ENCODE measurements around the gene CAPG.

The CAPG gene

DNA sequence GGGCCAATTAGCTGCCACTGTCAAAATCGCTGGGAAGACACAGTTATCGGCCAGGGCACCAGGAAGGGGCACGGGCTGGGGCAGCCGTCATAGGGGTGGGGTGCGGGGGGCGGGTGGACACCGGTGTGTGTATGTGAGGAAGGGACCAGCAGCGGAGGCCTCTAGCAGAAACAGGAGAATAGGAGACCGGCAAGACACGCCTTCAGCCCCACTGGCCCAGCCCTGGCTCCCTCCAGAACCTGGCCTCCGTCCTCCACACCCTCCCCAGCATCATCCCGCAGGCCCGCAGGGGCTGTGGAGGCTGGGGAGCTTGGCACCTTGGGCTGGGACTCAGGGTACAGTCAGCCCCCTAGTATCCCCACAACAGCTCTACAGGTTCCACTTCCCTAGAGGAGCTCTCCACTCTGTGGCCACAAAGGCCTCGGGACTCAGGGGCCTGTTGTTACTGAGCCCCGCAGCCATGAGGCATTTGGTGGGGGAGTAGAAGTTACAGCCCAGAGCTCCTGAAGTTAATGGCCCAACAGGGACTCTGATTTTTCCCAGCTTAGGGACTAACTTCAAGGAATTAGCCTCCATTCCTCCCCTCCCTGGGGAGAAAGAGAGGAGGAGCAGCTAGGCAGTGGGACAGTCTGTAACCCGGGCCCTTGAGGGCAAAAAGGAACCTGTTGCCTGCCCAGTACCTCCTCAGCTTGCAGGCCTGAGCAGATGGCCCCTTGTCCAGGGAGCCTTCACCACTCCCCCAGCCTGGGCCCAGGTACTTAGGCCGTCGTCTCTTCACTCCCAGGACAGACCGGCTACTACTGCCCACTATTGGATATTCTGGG lies 28.2 kb upstream of the CAPG start:
- no peak for DNase-seq

DNA sequence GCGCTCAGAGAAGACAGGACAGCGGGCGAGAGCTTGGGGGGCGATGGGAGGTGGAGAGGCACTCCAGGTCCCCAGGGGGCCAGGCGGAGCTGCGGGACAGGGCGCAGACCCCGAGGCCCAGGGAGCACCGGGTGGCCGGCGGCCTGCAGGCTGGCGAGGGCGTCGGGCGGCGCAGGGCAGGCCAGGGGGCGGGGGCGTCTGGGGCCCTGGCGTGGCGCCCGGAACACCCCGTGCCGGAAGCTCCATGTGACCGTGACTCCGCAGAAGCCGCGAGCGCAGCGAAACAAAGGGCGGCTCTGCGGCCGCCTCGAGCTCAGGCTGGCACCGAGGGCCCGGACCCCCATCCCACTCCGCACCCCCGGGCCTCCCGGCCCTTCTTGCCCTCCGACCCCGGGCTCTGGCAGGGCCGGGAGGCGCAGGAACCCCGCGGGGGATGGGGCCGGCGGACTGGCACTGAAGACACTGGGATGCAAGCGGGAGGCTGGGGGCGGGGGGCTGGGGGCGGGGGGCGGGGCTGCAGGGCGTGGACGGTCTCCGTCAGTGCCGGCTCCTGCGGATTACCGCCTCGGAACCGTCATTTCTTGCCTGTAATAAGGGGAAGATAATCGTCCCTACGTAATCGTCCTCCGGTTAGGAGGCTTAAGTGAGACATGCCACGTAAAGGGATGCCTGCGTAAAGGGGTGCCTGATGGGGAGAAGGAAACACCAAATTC lies 27.5 kb upstream of the CAPG start:
- DNase-seq, result peak; percentile 47

DNA sequence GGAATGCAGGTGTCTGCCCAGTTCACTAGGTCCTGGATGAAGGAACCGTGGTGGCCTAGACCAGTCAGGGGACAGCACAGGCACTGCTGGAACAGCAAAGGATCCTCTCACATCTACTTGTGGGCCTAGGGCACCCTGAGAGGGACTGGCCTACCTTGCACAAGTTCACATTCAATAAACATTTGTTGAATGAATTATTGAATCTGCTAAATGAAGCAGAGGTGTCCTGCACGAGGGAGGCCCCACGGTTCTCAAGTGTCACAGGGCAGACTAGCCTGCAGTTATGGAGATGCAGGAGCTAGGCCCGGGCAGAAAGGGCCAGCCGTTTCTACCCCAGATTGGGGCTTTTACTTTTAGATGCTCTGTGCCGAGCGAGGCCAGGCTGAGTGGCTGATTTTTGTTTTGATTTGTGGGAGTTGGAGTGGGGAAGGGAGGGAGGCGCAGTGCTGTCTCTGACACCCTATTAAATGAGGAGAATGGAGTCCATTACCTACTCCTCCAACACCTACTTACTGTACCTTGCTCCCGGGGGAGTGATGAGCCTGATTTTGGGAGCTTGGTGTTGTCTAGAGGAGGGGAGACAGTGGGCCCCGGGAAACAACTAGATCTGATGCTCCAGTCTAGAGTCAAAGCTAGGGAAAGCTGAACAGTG lies 26.8 kb upstream of the CAPG start:
- no peak for DNase-seq

DNA sequence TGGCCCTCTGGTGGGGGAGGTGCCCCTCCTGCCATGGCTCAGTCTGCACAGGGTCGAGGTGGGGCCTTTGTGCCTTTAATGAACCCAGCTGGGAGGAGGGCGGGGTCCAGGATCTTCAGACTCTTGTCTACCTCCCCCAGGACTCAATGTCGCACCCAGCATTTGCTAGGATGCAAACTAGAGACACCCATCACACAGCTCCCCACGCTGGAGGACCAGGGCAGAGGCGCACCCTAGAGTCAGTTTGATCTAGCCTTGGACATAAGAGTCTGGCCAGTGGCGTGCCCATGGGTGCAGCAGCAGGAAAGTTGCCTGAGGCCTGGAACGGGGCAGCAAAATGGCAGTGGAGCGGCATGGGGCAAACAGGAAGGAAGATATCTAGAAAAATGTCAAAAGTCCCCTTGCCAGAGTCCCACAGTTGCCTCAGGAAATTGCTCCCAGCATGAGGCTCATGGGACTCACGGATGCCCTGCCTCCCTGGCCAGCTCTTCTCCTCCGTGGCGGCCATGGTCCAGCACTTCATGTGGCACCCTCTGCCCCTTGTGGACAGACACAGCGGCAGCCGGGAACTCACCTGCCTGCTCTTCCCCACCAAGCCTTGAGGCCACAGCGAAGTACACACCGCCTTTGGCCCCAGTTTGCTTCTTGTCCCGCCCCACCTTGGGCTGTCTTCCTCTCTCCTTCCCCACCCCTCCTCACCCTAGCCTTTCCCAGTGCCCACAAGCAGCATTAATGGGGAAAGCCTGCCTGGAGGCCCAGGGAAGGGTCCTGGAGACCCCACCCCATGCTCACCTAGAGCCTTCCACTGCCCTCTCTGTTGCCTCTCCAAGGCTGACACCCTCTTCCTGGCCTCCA lies 26.0 kb upstream of the CAPG start:
- no peak for DNase-seq

DNA sequence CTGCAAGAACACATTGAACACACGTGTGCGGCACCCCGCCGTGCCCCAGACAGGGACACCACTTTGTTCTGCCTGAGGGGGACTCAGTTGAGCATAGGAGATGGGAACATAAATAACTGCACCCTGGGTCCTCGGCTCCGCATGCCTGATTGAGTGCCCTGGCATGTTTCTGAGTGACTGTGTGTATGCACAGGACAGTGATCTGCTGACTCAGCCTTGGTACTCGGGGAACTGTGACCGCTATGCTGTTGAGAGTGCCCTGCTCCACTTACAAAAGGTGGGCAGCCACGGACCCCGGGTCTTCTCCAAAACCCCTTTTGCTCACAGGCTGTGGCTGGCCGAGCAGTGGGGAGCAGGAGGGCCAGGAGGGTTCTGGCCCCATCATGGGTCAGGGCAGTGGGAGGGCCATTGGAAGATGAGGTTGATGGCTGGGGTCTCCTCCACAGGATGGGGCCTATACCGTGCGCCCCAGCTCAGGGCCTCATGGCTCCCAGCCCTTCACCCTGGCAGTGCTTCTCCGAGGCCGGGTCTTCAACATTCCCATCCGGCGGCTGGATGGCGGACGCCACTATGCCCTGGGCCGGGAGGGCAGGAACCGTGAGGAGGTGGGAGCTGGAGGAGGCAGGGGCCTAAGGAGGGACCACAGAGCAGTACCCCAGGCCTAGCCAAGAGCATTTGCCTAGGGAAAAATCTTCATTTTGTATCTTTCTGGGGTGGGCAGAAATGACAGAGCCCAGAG lies 25.2 kb upstream of the CAPG start:
- DNase-seq, result no peak

DNA sequence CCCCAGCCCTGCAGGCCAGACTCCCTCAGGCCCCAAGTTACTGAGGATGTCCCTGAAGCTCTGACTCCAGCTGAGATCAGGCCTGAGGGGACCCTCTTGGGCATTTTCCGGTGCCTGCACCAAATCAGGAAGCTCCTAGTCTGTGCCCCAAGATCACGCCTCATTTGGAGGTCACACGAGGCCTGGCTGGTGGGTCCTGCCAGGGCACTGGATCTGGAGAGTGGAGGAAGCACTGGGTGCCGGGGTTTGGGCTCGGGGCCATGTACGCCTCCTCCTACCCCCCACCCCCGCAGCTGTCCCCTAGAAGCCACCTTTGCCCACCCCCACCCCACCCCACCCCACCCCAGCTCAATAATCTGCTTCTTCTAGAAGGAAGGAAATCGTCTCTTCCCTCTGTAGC lies 24.5 kb upstream of the CAPG start:
- DNase-seq, result no peak

DNA sequence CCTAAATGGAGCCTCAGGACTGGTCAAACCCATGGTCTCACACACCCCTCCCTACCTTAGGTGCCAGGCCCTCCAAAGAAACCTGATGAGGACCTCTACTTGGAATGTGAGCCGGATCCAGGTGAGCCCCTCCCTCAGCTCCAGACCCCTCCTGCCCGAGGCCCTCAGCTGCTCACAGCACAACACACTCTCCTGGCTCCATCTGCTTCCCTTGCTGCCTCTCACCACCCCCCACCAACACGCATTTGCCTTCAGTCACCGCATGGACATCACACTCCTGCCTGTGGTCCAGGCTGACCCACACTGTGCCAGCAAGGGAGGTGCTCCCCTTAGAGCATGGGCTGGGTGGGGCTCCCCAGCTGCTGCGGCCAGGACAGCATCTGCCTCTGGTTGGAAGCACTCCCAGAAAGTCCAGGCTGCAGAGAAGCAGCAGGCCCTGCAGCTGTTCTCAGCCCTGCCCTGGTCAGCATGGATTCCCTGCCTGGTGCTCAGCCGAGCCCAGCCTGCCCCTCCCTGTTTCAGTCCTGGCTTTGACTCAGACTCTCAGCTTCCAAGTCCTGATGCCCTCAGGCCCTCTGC lies 23.4 kb upstream of the CAPG start:
- DNase-seq, result no peak

DNA sequence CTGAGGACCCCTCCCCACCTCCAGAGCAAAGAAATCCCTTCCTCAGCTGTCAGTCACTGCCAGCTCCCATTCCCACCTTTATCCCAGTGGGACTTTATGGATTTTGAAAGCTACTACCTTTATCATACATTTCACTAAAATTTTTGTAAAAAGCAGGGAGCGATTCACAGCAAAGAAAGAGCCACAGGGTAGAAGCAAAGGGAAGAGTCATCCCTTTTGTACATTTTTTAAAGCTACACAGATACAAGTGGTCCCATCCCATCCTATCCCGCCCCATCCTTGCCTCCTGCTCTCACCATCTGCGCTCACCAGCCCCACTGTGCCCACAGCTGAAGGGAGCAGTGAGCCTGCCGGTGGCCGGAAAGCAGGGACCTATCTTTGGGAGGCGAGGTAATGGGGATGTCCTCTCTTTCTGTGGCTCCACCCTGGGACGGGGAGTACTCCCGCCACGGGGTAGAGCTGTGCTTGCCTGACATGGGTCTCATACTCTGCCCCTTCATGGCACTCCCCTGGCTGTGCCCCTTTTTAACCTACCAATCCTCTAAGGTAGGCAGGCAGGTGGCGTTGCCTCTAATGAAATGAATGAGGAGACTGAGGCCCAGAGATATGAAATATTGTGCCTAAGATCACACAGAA lies 21.5 kb upstream of the CAPG start:
- no peak for DNase-seq

DNA sequence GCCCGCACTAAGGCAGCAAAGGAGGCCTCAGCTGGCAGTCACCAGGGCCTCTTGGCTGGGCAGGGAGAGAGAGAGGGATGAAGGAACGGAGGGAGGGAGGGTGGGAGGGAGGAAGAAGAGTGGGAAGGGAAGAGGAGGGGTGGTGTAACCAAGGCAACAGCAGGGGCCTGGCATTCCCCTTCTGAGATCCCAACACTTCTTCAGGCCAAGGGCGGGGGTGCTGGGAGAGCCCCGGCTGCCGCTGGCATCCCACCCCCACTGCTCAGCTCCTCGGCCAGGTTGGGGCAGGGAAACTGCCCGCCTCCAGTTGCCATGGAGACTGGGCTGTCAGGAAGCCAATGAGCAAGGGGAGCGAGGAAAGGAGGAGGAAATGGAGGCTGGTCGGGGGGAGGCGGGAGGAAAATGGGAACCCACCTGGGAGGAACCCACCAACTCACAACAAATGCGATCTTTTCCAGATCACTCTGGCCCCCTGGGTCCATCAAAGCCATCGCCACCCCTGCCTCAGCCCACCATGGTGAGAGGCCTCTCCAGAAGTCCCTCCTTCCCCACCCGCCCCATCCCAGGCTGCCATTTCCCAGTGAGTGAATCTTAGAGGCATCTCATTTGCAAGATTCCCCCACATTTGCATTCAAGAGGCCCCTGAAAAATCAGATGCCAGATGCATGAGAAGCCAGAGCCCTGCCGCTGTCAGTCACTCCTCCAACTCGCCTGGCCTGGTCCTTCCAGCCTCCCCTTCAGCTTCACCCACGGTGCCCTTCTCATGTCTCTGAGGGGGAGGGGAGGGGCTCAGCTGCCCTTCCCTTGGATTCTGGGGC lies 20.8 kb upstream of the CAPG start:
- DNase-seq, result no peak

DNA sequence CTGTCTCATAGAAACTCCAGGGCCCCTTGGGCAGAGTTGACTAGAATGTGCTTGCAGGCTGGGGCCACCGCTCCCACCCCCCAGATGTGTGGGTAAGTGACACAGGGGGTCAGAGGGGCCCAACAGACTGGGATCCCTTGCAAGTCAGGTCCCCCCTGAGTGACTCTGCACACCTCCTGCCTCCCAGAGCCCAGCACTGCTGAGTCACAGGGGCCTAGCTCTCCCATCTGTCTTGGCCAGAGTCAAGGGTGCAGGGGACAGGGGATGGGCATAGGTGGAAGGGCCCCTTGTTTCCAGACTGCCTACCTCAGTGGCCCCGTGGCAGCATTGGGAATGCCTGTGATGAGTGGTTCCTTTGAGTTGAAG lies 19.7 kb upstream of the CAPG start:
- no peak for DNase-seq

DNA sequence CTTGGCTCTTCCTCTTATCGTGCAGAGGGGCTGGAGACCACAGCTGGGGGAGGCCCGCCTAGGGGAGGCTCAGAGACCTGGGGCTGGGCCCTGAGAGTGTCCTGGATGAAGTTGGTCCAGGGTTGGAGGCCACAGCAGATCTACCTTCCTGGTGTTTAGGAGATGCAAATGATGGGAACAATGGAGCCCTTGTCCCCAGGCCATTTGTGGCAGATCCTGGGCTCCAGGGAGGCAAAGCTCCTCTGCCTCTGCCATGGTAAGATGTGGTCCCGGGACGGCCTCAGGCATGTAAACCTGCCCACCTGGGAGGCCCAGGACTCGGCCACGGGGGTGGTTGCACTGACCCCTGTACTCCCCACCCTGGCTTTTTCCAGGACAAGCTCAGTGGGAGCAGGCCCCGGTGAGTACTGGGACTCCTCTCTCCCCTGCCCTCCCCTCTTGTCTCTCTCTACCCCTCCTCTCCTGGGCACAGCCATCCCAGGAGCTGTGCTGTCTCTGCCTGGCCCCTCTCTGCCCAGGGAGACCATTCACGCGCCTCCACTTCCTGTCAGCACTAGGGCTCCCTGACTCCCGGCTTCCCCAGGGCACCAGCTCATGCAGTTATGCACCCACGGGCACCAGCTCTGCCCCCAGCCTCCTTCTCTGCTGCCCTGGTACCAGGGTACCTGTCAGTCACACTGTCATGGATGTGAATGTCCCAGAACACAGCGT lies 19.2 kb upstream of the CAPG start:
- no peak for DNase-seq

DNA sequence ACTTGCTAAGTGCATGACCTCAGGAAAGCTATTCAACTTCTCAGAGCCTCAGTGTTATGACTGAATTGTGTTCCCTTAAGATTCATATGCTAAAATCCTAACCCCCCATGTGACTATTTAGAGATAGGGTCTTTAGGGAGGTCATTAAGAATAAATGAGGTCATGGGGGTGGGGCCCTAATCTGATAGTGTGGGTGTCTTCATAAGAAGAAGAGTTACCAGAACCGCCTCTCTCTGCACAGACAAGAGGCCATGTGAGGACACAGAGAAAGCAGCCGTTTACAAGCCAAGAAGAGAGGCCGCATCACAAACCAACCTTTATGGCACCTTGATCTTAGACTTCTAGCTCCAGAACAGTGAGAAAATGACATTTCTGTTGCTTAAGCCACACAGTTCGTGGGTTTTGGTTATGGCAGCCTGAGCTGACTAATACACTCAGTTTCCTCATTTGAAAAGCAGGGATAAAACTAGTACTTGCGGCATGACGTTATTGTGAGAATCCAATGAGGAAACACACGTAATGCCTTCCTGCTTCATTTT lies 18.2 kb upstream of the CAPG start:
- DNase-seq, result no peak

DNA sequence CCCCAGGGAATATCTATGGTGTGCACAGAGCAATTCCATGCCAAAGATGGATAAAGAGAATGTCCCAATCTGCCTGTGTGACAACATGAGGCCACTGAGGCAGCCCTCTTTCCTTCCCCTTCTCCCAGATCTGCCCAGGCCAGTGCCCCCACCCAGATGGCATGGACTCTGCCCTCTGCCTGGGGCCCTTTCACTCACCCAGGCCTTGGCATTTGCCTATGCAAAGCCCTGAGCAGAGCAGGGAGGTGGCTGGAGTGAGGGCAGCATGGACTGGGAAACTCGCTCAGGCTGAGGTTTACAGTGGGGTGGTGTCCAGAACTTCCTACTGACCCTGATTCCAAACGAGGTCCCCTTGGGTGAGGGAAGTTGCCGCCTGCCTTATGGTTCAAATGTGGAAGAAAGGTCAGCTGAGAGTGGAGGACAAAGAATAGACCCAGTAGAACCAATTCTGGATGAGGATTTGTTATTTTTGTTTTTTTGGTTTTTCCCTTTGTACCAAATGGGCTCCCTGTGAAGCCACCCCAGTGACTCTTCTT lies 17.2 kb upstream of the CAPG start:
- no peak for DNase-seq

DNA sequence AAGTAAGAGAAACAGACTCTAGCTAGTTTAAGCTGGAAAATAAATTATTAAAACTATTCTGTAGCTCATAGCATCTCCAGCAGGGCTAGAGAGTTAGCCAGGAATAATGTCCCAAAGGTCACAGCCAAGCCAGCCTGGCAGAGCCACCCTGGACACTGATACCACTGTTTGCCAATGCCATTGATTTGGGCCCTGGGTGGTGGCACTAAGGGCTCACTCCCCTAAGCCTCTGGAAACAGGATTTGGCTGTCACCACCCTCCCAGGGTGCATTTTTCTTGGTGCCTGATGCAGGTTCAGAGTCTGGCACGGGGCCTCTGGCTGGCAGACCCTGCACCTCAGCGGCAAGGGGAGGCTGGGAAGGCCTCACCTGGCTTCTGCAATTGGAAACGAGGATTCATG lies 15.4 kb upstream of the CAPG start:
- DNase-seq, result no peak

DNA sequence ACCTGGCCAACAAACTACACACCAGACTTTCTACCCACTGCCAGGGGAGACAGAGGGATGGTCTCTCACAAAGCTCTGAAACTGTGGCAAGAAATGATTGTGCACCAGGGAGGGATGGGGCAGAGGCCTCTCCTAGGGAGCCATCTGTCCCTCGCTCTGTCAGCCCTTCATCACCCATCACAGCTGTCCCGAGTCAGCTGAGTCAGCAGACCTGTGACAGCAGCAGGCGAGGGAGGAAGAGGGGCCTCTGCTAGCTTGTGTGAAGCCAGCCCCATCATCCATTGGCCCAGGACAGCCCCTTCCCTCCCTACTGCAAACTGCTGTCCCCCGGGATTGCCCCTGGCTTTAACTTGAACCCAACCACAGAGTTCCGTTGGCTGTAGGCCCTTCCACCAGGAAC lies 13.4 kb upstream of the CAPG start:
- no peak for DNase-seq

DNA sequence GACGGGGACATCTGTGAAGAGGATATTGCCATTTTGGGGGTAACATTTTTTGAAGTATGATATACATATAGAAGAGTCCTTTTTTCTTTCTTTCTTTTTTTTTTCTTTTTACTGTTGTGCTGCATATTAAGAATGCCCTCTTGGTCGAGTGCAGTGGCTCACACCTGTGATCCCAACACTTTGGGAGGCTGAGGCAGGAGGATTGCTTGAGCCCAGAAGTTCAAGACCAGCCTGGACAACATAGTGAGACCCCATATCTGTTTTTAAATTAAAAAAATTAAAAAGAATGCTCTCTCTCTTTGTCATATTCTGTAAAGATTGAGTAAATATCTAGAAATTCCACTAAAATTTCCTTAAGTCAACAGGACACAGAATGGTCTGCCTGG lies 11.9 kb upstream of the CAPG start:
- no peak for DNase-seq

DNA sequence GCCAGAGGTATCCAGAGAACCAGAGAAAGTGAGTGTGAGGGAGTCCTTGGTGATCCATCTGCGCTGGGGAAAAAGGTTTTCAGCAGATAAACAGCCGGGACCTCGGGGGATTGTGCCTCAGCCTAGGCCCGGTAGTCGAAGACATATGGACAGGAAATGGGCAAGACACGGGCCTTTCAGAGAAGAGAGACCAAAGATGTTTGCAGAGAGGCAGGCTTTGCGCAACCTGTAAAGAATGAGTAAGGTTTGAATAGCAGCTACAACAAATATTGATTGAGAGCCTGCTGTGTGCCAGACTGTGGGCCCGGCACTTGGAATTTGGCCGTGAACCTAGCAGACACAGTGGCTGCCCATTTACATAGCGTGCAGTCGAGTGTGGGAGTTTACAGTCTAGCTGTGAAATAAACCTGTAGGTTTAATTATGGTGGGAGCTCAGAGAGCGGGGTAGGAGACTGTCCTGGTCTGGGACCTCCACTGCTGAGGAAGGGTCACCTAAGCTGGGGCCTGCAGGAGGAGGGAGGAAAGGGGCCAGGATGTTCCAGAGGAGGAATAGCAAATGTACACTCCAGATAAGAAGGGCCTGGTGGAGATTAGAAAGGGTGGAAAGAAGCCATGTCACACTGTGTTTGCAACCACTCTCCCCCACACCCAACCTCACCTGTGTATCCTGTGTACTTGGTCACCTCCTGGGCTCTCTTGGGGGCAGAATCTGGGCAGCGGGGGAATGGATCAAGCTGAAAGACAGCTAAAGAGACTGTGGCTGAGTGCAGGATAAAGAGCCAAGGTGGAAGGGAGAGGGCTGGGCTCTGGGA lies 11.3 kb upstream of the CAPG start:
- DNase-seq, result no peak

DNA sequence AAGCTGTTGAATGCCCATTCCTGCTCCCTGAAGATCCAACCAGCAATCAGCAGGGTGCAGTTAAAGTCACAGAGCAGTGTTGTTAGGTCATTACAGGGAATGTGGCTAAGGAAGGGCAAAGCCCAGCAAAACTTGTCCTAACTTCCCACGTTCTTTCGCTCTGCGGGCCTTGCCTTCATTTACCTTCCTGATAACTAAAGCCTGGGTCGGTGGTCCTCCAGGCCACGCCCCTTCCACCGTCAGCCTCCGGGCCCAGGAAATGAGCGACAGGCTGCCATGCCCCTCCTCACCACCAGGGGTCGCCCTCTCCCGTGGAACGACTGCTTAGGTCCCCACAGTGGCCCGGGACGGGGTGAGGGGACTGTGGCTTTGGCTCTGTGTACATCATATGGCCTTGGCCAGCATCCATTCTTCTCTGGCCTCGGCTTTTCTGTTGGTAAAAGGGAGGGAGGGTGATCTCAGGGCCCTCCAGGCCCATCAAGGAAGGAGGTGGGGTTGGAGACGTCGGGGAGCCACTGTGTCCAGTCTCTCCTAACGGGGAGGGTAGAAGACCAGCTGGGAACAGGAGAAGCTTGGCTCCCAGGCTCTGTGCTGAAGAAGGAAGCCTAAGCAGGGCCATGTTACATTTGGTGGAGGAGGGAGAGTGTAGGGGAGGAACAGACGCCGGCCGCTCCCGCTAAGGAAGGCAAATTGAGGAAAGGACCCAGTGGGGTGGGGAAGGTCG lies 10.5 kb upstream of the CAPG start:
- DNase-seq, result peak; percentile 71

Measured in NK-92 treated with Interleukin-12 subunit alpha and Interleukin-12 subunit beta, amount 100 ng/mL, for 24 hours (cell line).